Right lobe of liver (tissue), 4 donors: ENCODE results near the gene BEND3.

Experiments
- POLR2A ChIP-seq: fragments of 450-650 bp; IDR thresholded peaks from one replicate; pipeline ENCODE4 v1.6.1; 2017; ENCODE audit warnings: antibody characterized with exemption, mild to moderate bottlenecking
- TF ChIP-seq, protein P1 (sequence below), 4 donors: fragments of 200-600 bp in 3 of 4; fragments of 450-650 bp in 1 of 4; IDR thresholded peaks; one replicate each; pipeline versions ENCODE4 v1.5.1 to v1.8.0; 2016 to 2022; ENCODE audit warnings: antibody characterized with exemption in 4 of 4, mild to moderate bottlenecking in 2 of 4
- donor health status: DM: no; HTN: no; CAD: no.
- donor health status: DM: no; HTN: no; CAD: no.
- donor health status: DM: no; HTN: yes; CAD: no.

DNA sequence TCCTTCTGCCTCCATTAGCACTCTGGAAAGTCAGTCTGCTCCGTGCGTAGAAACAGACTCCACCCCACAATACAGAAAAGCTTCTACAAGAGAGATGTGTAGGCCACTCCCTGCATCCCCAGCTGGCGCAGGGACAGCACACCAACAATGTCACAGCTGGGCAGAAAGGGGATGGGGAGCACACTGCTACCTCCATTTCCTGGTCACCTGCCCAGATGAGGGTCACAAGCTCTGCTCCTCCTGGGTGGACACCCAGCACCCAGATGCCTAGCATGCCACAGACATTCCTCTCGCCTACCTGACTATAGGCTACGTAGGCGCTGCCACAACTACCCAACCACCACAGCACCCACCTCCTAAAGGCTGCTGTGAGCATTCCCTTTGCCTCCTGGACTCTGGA, 12.2 kb downstream of the BEND3 start:
- TF ChIP-seq, protein P1, sequence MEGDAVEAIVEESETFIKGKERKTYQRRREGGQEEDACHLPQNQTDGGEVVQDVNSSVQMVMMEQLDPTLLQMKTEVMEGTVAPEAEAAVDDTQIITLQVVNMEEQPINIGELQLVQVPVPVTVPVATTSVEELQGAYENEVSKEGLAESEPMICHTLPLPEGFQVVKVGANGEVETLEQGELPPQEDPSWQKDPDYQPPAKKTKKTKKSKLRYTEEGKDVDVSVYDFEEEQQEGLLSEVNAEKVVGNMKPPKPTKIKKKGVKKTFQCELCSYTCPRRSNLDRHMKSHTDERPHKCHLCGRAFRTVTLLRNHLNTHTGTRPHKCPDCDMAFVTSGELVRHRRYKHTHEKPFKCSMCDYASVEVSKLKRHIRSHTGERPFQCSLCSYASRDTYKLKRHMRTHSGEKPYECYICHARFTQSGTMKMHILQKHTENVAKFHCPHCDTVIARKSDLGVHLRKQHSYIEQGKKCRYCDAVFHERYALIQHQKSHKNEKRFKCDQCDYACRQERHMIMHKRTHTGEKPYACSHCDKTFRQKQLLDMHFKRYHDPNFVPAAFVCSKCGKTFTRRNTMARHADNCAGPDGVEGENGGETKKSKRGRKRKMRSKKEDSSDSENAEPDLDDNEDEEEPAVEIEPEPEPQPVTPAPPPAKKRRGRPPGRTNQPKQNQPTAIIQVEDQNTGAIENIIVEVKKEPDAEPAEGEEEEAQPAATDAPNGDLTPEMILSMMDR (IDR thresholded peaks at IDR 0.05): no peak
- no peak for TF ChIP-seq POLR2A
